BE2C (cell line): ENCODE data around the gene TCF4.

ENCODE experiments used
- DNase-seq: peaks from one replicate; pipeline ENCODE4 v3.0.0-alpha.2; 2020
- H3K27me3 ChIP-seq: fragments of 250-450 bp; sonication (Bioruptor Pico); 2 replicates; pipeline ENCODE4 v1.5.1; 2020; ENCODE audit warnings: mild to moderate bottlenecking
- H3K36me3 ChIP-seq: fragments of 250-450 bp; sonication (Bioruptor Pico); 2 replicates; pipeline ENCODE4 v1.5.1; 2020; ENCODE audit warnings: mild to moderate bottlenecking
- H3K4me1 ChIP-seq: fragments of 250-450 bp; sonication (Bioruptor Pico); 2 replicates; pipeline ENCODE4 v1.5.1; 2020
- H3K4me3 ChIP-seq: 2 replicates; pipeline ENCODE4 v1.5.1; 2011; ENCODE audit warnings: low read depth, low read length
- H3K9me3 ChIP-seq: fragments of 250-450 bp; sonication (Bioruptor Pico); 2 replicates; pipeline ENCODE4 v1.5.1; 2020
- CTCF ChIP-seq: IDR thresholded peaks from 2 replicates; pipeline ENCODE4 v1.5.1; 2012; ENCODE audit warnings: mild to moderate bottlenecking, low read depth, low read length

Gene TCF4

DNA sequence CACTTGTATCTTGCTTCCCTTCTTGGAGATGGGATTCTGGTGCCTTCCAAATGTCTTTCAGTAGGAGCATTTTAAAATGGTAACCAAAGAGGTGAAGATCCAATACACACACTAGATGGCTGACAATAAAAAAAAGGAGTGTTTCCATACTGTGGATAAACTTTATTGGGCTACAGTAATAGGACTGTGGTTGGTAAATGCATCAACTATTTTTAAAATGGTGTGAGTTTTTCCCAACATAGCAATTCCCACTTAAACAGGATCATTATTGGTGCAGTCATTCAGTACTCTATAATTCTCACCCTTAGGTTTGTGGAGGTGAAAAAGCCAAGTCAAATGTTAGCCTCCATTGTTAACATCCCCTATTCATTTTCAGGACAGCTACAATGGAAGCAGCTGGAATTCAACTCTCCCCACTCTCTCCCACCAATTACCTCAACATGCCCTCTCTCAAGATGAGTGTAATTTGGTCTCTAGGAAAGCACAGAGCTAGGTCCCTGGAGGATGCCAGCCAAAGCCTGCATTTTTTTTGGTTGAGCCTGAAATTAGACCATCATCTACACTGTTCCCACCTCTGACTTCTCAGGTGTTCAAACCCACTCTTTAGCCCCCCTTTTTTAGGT is 273.3 kb downstream of the TCF4 start:
- H3K36me3 ChIP-seq: peaks cover 3% of the 10 kb centered on the region; the same call in 1 of the 2 replicates
- no peak for TF ChIP-seq CTCF
- no peaks in the 10 kb centered on the region for H3K9me3 ChIP-seq
- H3K4me1 ChIP-seq: peaks cover 3% of the 10 kb centered on the region; the same call in 1 of the 2 replicates
- H3K27me3 ChIP-seq: no peaks in the 10 kb centered on the region
- peak overlapping the region; percentile 25 for H3K4me3 ChIP-seq
- DNase-seq: no peak

DNA sequence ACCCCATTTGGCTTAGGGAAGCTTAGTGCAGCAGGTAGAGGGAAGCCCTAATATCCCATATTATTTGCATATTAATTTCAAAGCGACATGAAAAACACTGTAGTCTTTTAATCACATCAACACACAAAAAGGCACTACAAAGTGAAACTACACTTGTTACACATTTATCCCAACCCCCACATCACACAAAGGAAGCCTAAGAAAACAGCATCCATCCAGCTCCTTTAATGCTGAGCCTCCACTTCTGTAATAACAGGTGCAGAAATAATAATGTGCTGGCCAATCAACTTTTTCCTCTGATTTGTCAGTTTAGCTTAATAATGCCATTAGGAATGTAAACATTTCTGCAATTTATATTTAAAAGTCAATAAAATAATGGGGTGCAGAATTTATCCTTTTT is 274.0 kb downstream of the TCF4 start:
- Histone ChIP-seq H3K27me3 (no peaks in the 10 kb centered on the region), H3K4me3 (no peak overlapping the region), H3K9me3 (no peaks in the 10 kb centered on the region), H3K36me3 (peaks cover 3% of the 10 kb centered on the region), H3K4me1 (peaks cover 3% of the 10 kb centered on the region; the same call in 1 of the 2 replicates)
- TF ChIP-seq CTCF: no peak
- DNase-seq: no peak

GRCh38 chr18:55310863-55311262 is 277.1 kb downstream of the TCF4 start:
- Histone ChIP-seq H3K4me3 (no peak overlapping the region), H3K9me3 (no peaks in the 10 kb centered on the region), H3K4me1 (peaks cover 3% of the 10 kb centered on the region; the same call in 1 of the 2 replicates), H3K36me3 (peaks cover 3% of the 10 kb centered on the region), H3K27me3 (no peaks in the 10 kb centered on the region)
- DNase-seq: no peak
- no peak for TF ChIP-seq CTCF

- H3K4me3 ChIP-seq: no peak overlapping the region
- no peaks in the 10 kb centered on the region for H3K9me3 ChIP-seq
- TF ChIP-seq CTCF: no peak
- peaks cover 3% of the 10 kb centered on the region; the same call in 1 of the 2 replicates for H3K4me1 ChIP-seq
- no peak for DNase-seq
- no peaks in the 10 kb centered on the region for H3K27me3 ChIP-seq
- peaks cover 3% of the 10 kb centered on the region for H3K36me3 ChIP-seq
Measured at GRCh38 chr18:55310044-55310676, 277.8 kb downstream of the TCF4 start.

GRCh38 chr18:55309249-55309648 is 278.7 kb downstream of the TCF4 start:
- Histone ChIP-seq H3K27me3 (no peaks in the 10 kb centered on the region), H3K4me1 (peaks cover 3% of the 10 kb centered on the region; the same call in 1 of the 2 replicates), H3K36me3 (peaks cover 3% of the 10 kb centered on the region), H3K4me3 (no peak overlapping the region), H3K9me3 (no peaks in the 10 kb centered on the region)
- no peak for TF ChIP-seq CTCF
- DNase-seq: no peak

DNA sequence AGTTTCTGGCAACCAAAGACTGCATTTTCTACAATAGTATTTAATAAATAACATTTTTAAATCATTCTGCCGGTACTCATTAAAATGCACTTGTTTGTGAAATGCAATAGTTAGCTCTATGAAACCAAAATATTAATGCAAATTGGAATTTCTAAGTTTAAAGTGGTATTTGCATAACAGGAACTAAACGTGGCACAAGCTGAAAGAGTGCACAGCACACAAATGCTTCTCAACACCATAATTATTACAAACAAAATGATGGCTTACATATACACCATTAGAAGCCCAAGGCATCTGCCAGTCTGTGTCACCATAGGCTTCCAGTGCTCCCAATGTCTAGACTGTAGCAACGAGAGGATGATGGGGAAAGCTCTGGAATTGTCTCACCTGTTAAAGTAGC is 280.5 kb downstream of the TCF4 start:
- no peak for TF ChIP-seq CTCF
- Histone ChIP-seq H3K36me3 (peaks cover 3% of the 10 kb centered on the region), H3K27me3 (no peaks in the 10 kb centered on the region), H3K9me3 (no peaks in the 10 kb centered on the region), H3K4me1 (peaks cover 3% of the 10 kb centered on the region; the same call in 1 of the 2 replicates), H3K4me3 (no peak overlapping the region)
- DNase-seq: no peak
